ENCODE measurements around the gene FOXF2. TPM values are rescaled to one million over a fixed set of nuclear protein-coding genes. Genes with fewer than 3 reads are reported as not detected.

FOXF2 gene
- total RNA-seq, 1 donor from 2014 or later = 3.6 TPM

GRCh38 chr6:1378065-1379016, 11.0 kb upstream of the FOXF2 start:
- no peak for DNase-seq (ENCODE audit: low spot score)

- no peak for DNase-seq (ENCODE audit: low spot score)
Measured at GRCh38 chr6:1379017-1379787, 10.2 kb upstream of the FOXF2 start.

- DNase-seq (ENCODE audit: low spot score) = no peak
Measured at GRCh38 chr6:1379788-1380147, 9.6 kb upstream of the FOXF2 start.

GRCh38 chr6:1380625-1381427, 8.6 kb upstream of the FOXF2 start:
- DNase-seq (ENCODE audit: low spot score) = no peak

GRCh38 chr6:1381481-1382330, 7.7 kb upstream of the FOXF2 start:
- DNase-seq (ENCODE audit: low spot score) = no peak

GRCh38 chr6:1382331-1382882, 7.0 kb upstream of the FOXF2 start:
- DNase-seq (ENCODE audit: low spot score) = no peak

GRCh38 chr6:1382883-1383728, 6.3 kb upstream of the FOXF2 start:
- DNase-seq (ENCODE audit: low spot score) = no peak

- no peak for DNase-seq (ENCODE audit: low spot score)
Measured at GRCh38 chr6:1383729-1384548, 5.4 kb upstream of the FOXF2 start.

- DNase-seq (ENCODE audit: low spot score) = no peak
Measured at GRCh38 chr6:1384549-1385128, 4.7 kb upstream of the FOXF2 start.

- no peak for DNase-seq (ENCODE audit: low spot score)
Measured at GRCh38 chr6:1385129-1386037, 4.0 kb upstream of the FOXF2 start.

- DNase-seq (ENCODE audit: low spot score) = no peak
Measured at GRCh38 chr6:1386038-1386709, 3.2 kb upstream of the FOXF2 start.

- no peak for DNase-seq (ENCODE audit: low spot score)
Measured at GRCh38 chr6:1387538-1387875, 1.9 kb upstream of the FOXF2 start.

- no peak for DNase-seq (ENCODE audit: low spot score)
Measured at GRCh38 chr6:1387876-1388629, 1.3 kb upstream of the FOXF2 start.

GRCh38 chr6:1388630-1389368, 577 bp upstream of the FOXF2 start:
- DNase-seq (ENCODE audit: low spot score) = no peak

GRCh38 chr6:1390133-1390945, 963 bp downstream of the FOXF2 start:
- no peak for DNase-seq (ENCODE audit: low spot score)
